GM19238 (cell line): ENCODE results near the gene MYRIP.
"Not testable (repeated sequence)": the region's sequence is repeated elsewhere in the genome, so short reads cannot be mapped to it uniquely, and the experiment has no call there.

ENCODE experiments used
- DNase-seq: peaks from one replicate; pipeline ENCODE4 v3.0.0; 2011; ENCODE audit warnings: low spot score; ENCODE audit not compliant: insufficient read length

Gene MYRIP

DNA sequence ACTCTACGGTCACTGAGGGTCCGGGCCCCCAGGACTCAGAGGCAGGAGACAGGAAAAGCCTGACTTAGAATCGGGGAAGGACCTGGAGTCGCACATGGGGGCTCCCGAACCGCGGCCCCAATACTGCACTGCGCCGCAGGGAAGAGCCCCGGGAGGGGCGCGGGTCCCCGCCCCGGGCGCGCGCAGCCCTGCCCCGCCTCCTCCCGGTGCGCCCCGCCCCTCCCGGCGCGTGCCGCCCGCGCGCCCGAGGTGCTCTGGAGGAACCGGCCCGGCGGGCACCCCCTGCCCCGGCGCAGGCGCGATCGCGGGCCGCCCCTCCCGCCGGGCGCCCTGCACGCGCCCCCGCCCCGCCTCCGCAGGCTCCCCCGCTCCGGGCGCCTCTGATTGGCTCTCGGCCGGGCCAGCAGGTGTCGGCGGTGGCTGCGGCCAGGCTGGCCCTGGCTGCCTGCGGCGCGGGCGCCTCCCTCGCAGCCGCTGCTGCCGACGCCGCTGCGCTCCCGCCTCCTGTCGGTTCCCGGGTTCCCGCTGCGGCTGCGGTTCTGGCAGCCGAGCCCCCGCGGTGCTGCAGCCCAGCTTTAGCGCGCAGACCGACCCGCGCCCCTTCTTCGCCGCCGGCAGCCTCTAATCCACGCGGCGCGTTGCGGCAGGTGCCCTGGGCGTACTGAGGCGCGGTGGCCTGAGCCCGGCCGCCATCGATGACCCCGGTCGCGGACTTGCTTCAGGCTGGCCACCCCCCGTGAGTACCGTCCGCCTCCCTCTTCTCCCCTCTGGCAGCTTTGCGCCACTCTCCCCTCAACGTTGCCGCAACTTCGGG is at the start of gene MYRIP:
MYRIP (plus strand) TSS at position 429 of the 814 bp plus-strand sequence. CDS start 91,208 bp downstream, outside the sequence.
- DNase-seq = peak; percentile 47

DNA sequence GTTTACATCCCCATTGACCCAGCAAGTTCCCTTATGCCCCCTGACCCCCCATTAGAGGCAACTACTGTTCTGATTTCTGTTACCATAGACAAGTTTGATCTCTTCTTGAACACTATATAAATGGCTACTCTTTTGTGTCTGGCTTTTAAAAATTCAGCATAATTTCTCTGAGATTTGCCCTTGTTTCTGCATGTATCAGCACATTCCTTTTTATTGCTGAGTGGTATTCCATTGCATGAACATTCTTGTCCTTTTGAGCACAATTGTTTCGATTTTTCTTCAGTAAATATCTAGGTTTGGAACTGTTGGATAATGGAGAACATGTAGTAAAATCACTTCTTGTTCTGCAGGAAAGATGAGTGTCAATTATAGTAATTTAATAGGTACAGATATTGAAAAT is 49.1 kb upstream of the MYRIP start:
- no peak for DNase-seq

DNA sequence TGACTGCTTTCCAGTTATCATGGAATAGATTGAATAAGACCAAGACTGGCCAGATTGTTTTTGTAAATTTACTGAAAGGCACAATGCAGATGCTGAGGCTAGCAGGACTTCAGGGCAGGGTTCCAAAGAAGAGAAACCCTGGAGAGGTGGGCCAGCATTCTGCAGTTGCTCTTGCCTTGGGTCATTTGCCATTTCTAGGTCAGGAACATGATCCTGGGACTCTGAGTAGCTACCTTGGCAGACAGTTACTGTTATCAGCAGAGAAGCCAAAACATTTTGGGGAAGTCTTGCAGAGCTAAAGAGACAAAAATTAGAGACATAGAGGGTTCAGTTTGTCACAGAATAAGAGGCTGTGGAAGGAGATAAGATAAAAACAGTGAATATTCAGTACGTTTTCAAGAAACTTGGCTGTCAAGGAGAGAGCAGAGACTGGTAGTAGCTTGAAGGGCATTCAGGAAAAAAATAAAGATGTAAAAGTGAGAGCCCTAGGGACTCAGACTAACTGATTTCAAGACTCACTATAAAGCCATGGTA is 46.8 kb upstream of the MYRIP start:
- no peak for DNase-seq

DNA sequence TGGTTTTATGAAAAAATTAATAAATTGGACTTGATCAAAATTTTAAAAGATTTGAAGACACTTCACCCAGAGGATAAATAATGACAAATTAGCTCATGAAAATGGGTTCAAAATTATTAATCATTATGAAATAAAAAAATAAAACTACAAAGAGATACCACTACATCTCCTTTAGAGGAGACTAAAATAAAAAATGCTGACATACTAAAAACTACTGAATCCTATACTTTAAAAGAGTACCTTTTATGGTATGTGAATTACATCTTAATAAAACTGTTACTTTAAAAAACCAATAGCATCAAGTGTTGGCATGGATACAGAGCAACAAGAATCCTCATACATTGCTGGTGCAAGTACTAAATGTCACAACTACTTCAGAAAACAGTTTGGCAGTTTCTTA is 46.0 kb upstream of the MYRIP start:
- no peak for DNase-seq

DNA sequence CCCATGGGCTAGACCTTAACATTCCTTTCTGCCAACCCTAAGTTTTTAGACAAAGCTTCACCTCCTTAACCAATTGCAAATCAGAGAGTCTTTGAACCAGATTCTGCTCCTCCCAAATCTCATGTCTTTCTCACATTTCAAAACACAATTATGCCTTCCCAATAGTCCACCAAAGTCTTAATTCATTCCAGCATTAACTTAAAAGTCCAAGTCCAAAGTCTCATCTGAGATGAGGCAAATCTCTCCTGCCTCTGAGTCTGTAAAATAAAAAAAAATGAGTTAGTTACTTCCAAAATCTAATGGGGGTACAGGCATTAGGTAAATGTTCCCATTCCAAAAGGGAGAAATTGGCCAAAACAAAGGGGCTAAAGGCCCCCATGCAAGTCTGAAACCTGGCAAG is 43.8 kb upstream of the MYRIP start:
- no peak for DNase-seq

DNA sequence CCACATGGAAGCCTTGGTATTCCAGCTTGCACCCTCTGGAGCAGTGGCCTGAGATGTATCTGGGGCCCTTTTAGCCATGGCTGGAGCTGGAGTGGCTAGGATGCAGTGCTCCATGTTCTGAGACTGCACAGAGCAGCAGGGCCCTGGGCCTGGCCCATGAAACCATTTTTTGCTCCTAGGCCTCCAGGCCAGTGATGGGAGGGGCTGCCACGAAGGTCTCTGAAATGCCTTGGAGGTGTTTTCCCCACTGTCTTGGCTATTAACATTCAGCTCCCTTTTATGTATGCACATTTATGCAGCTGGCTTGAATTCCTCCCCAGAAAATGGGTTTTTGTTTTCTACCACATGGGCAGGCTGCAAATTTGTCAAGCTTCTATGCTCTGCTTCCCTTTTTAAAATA is 43.0 kb upstream of the MYRIP start:
- DNase-seq = no peak

DNA sequence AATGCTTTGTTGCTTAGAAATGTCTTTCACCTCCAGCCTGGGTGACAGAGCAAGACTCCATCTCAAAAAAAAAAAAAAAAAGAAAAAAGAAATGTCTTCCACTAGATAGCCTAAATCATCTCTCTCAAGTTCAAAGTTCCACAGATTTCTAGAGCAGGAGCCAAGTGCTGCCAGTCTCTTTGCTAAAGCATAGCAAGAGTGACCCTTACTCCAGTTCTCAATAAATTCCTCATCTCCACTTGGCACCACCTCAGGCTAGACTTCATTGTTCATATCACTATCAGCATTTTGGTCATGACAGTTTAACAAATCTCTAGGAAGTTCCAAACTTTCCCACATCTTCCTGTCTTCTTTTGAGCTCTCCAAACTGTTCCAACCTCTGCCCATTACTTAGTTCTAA is 42.5 kb upstream of the MYRIP start:
- not testable (repeated sequence) for DNase-seq

DNA sequence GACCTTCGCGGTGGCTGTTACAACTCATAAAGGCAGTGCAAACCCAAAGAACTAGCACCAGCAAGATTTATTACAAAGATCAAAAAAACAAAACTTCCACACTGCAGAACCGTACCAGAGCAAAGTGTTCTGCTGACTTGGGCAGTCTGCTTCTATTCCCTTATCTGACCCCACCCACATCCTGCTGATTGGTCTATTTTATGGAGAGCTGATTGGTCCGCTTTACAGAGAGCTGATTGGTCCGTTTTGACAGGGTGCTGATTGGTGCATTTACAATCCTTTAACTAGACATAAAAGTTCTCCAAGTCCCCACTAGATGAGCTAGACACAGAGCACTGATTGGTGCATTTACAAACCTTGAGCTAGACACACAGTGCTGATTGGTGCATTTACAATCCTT is 31.2 kb upstream of the MYRIP start:
- DNase-seq = not testable (repeated sequence)

DNA sequence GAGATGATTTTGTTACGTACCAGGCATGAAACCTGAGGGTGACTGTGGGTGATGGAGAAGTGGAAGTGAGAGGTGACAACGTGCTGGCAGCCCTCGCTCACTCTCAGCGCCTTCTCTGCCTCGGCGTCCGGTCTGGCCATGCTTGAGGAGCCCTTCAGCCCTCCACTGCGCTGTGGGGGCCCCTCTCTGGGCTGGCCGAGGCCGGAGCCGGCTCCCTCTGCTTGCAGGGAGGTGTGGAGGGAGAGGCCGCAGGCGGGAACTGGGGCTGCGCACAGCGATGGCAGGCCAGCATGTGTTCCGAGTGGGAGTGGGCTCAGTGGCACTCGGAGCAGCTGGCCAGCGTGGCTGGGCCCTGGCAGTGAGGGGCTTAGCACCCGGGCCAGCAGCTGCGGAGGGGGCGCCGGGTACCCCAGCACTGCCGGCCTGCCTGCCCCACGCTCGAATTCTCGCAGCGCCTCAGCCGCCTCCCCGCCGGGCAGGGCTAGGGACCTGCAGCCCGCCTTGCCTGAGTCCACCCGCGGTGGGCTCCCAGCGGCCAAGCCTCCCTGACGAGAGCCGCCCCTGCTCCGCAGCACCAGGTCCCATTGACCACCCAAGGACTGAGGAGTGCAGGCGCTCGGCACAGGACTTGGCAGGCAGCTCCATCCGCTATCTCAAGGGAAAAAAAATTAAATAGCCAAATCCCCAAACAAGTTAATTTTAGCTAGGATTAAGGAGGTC is 29.7 kb upstream of the MYRIP start:
- DNase-seq = no peak

DNA sequence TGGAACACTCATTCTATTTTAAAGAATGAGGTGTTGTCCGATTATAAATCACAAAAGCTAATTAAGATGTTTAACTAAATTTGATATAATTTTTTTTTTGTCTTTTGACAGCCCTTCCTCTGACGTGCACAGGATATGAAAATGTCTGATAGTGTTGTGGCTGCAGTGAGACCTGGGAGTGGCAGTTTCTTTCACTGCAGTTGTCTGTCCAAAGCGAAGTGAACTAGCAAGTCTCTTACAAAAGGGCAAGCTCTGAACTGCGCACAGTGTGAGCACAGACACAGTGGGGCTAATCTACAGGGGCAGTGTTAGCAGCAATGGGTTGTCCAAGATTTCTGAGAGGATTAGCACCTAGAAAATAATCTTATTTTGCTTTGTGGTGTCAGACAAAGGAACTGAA is 29.1 kb upstream of the MYRIP start:
- no peak for DNase-seq

DNA sequence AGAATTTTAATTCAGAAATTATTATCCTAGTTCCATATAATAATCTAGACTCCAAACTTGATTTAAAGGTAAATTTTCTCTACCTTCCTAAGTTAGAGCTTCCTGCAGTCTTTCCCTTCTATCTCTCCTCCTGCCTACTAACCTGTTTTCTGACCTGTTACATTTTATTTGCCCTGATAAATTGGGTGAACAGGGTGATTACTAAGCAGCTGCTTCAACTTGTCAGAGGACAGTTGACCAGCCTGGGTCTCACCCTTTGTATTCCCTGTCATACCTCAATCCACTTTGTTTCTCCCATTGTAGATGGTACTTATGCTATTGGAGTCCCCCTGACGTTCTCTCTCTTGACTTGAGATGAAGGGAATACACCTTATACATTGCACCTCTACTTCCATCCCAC is 28.4 kb upstream of the MYRIP start:
- no peak for DNase-seq

DNA sequence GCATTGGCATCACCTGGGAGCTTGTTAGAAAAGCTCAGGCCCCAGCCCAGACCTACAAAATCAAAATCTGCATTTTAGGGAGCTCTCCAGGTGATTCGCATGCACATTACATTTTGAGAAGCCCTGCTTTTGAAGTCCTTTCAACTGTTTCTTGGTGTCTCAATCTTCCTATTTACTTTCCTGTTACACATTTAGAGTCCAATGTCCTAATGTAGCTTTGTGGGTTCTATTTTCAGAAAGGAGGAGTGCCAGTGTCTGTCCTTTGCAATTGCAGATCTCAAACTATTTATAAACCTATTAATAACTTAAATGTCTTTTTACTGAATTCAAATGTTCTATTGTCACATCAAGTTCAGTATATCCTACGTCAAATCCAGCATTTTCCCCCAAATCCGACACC is 27.8 kb upstream of the MYRIP start:
- DNase-seq = no peak

DNA sequence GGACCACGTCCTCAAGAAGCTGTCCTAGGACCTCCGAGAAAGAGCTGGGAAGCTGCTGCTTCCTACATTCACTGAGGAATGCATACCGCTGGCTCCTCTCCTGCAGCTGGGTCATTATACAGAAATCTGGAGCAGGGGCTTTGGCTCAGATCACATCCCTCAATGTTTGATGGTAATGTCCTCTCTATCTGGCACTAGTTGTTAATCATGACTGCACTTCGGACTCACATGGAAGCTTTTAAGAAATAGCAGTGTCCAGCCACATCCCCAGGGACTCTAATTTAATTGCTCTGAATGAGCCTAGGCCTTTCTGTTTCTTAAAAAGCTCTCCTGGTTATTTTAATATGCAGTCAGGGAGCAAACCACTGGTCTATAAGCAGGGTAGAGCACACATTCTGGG is 25.7 kb upstream of the MYRIP start:
- no peak for DNase-seq

DNA sequence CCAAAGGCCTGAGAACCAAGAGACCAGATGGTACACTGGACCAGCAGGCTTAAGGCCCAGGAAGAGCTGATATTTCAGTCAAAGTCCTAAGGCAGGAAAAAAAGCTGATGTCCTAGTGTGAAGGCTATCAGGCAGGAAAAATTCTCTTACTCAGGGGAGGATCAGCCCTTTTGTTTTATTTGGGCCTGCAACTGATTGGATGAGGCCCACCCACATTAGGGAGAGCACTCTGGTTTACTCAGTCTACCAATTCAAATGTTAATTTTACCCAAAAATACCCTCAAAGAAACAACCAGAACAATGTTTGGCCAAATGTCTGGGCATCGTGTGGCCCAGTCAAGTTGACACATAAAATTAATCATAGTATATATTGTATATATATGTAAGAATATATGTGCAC is 24.5 kb upstream of the MYRIP start:
- DNase-seq = no peak

DNA sequence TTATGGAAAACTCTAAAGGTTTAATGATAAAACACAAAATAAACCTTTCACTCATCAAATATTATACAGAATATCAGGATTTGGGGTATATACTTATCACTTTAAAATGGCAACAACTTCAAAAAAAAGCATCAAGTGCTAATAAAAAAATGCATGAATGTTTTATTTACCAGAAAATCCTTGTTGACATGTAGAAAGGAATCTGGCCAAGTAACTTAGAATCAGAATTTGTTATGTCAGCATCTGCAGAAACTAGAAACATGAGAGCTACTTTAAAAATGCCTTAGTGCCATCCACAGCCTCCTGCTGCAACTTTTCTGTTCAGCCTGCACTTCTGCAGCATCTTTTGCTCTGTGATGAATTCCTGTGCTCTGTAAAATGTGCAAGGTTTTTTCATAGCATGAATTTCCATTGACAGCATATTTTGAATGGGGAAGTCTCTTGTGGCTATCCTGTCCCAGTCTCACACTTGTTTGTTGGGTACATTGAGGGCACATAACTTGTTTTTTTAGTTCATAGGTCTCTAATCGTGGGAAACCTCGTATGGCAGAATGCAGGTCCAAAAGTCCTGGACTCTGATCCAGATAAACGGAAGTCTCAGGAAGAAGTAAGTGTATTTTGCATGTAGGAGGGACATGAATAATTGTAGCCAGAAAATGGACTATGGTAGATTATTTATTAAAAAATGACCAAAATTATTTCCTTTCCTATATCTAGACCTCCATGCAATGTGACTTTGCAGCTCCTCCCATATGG is 21.1 kb upstream of the MYRIP start:
- DNase-seq = no peak

DNA sequence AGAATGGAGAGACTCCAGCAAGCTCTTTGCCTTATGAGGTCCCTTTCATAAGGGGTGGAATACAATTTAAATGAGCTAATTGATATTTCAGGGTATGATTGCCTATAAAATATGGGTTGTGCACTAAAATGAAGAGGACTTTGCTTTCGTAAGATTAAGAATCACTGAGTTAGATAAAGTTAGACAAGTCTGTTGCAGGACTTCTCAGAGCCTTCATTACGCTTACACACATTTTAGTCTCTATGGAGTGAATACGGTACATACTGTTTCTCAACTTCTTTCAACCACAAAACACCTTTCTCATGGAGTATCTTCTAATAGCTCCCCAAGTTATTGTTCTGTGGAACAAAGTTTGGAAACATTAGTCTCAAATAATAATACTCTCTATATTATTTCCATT is 17.8 kb upstream of the MYRIP start:
- DNase-seq = no peak

DNA sequence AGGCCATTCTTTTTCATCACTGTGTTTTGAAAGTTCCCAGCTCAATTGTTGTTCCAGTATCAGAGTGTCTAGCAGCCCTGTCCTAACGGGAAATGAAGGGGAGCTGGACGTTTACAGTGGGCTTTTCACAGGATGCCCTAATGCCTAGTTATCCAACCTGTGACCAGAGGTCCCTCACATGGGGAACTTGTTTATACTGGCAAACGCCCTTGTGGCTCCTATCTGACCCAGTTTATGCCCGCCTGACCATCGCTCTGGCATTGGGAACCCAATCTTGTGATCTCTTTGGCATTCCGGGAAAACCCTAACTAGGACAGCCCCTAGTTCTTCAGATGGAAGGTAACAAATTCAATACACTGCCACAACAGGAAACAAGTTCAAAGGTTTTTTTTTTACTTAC is 14.5 kb upstream of the MYRIP start:
- DNase-seq = no peak

DNA sequence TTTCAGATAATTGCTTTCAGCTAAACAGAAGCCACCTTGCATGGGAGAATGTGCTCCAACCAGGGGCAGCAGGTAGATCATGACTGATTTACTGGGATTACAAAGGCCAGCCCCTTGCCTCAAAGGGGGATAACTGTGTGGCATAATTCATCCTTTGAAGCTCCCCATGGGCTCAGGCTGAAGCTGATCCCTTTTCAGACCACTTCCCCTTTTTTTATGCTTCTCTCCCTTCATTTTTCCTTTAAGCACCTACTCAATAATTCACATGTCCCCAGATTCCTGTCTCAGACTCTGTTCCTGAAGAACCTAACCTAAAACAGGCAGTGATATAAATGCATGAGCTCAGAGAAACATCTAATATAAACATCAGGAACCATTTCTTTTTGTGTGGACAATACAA is 8.2 kb upstream of the MYRIP start:
- no peak for DNase-seq

DNA sequence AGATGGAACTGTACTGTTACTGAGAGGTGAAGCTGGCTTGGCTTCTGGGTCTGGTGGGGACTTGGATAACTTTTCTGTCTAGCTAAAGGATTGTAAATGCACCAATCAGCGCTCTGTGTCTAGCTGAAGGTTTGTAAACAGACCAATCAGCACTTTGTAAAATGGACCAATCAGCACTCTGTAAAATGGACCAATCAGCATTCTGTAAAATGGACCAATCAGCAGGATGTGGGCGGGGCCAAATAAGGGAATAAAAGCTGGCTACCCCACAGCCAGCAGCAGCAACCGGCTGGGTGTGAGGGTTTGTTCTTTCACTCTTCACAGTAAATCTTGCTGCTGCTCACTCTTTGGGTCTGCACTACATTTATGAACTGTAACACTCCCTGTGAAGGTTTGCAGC is 6.9 kb upstream of the MYRIP start:
- not testable (repeated sequence) for DNase-seq

DNA sequence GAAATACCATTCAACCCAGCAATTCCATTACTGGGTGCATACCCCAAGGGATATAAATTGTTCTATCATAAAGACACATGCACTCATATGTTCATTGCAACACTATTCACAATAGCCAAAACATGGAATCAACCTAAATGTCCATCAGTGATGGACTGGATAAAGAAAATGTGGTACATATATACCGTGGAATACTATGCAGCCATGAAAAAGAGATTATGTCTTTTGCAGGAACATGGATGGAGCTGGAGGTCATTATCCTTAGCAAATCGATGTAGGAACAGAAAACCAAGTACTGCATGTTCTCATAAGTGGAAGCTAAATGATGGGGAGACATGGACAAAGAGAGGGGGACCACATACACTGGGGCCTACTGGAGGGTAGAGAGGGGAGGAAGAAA is 5.5 kb upstream of the MYRIP start:
- DNase-seq = no peak

DNA sequence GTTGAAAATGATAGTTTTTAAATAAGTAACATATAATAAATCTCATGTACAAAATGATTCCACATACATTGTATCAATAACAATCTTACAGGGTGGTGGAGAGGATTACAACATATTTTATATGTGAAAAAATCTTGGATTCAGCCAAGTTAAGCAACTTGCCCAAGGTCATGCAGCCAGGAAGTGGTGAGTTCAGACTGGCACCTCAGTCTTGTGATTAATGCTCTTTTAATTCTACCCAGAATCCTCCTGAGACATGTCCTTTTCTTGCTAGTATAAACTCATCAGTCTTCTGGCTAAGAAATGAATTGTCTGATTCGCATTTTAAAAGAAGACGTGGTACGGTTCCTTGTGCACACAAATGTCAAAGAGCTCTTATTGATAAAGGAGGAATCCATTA is 4.5 kb upstream of the MYRIP start:
- no peak for DNase-seq

DNA sequence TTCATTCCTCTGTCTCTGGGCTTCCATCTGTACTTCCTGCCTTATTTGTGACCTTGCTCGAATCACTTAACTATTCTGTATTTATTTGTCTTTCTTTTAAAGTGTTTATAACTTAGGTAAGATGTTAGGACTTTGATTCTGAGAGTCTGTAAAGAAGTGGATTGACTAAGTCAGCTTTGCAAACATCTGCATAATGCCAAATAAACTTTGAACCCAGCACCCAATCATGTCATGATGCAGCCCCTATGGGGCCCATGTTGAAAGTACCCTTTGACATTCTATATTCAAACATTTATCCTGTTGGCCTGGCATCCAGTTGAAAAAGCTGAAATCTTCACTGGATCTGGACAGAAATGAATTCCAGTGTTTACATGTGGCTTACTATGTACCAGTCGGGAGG is 3.8 kb upstream of the MYRIP start:
- no peak for DNase-seq
